NCI-H1105 treated with DMSO at 0.1 percent for 48 hours (cell line): ENCODE data around the gene OR5C1.

ENCODE experiments used
- DNase-seq: peaks from one replicate; lab custom pipeline; 2025; lab: John Stamatoyannopoulos, UW

The OR5C1 gene

GRCh38 chr9:122788831-122789230, at the start of gene OR5C1:
Gene OR5C1, plus strand, starts transcription at chr9:122788933. Its CDS starts 0 bp downstream, at chr9:122788933.
- no peak for DNase-seq

- no peak for DNase-seq
Observed at GRCh38 chr9:122742003-122742402, 46.7 kb upstream of the OR5C1 start, which contains the start of gene OR1L6. Gene OR1L6, plus strand, starts transcription at chr9:122742303. Its CDS starts 7,545 bp downstream, at chr9:122749848.

DNA sequence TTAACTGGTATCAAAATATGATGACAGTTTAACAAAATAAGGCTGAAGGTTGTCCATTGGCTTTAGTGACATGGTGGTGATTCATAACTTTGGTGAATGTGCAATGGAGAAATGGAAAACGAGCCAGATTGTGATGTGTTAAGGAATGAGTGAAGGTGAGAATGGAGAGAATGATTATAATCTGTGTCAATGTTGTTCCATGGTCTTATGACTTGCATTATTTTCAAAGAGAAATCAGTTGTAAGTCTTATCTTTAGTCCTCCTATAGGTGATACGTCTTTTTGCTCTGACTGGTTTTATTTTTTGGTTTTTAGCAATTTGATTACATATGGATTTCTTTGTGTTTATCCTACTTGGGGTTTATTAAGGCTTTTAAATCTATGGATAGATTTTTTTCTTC, 33.9 kb upstream of the OR5C1 start:
- DNase-seq: no peak

GRCh38 chr9:122767817-122768216, 20.9 kb upstream of the OR5C1 start:
- DNase-seq: no peak

DNA sequence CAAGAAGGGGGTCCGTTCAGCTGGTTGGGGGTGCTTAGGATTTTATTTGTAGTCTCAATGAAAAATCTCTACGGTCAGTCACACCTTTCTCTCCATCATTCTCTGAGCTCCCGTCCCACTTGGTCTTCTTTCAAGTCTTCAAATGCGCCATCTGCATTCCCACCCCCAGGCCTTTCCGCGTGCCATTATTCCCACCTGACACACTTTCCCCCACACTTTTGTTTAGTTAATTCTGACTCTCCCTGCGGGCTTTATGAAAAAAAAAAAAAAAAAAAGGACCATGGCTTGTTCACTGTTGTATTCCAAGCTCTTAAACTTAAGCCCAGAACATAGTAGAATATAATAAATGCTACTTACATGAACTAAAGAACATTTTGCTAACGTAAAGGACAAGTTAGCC, 11.7 kb upstream of the OR5C1 start:
- no peak for DNase-seq

- no peak for DNase-seq
Observed at GRCh38 chr9:122777935-122778627, 10.7 kb upstream of the OR5C1 start.

DNA sequence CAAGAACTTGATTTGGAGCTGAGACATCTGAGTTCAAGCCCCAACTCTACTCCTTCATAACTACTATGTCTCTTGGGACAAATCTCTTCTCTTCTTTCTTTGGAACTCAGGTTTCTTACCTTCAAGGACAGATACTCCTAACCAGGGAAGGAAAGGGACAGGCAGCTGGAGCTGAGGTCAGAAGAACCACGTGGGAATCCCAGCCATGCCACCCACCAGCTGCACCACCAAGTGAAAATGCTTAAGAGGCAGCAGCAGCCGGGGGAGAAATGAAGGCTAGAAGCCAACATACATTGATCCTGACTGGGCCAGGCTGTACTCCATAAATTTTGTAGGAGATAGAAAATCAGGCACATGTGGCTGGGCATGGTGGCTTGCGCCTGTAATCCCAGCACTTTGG, 9.6 kb upstream of the OR5C1 start:
- DNase-seq: no peak

- no peak for DNase-seq
Observed at GRCh38 chr9:122780026-122780425, 8.7 kb upstream of the OR5C1 start.

DNA sequence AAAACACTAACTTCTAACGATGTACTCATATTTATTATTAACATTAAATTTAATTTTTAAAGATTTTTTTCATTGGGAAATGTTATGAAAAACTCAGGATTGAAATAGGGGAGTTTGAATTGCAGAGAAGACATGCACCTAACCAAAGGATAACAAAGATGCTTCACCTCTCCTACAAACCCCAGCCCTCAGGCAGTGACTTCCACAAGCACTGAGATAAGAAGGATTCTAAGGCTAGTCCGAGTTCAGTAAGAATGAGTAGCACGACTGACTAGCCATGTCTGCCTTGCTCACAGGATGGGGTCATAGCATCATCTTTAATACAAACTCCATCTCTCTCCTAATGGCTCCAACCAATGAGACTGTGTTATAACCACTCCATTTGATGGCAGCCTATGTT, 7.1 kb upstream of the OR5C1 start:
- DNase-seq: no peak

DNA sequence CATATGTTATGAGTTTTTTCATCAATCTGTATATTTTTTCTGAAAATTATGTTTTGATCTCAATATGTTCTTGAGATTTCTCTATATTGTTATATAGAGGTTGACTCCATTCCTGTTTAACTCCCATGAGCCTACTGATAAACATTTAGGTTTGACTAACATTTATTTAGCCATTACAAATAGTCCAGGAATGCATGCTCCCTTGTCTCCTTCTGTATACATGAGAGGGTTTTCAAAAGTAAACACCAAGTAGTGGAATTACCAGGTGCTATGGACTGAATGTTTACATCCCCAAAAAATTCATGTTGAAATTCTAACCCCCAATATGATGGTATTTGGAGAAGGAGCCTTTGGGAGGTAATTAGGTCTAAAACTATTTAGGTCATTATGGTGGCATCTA, 3.5 kb upstream of the OR5C1 start:
- DNase-seq: no peak

GRCh38 chr9:122786338-122786737, 2.4 kb upstream of the OR5C1 start:
- no peak for DNase-seq

- DNase-seq: no peak
Observed at GRCh38 chr9:122789256-122790046, 718 bp downstream of the OR5C1 start.

DNA sequence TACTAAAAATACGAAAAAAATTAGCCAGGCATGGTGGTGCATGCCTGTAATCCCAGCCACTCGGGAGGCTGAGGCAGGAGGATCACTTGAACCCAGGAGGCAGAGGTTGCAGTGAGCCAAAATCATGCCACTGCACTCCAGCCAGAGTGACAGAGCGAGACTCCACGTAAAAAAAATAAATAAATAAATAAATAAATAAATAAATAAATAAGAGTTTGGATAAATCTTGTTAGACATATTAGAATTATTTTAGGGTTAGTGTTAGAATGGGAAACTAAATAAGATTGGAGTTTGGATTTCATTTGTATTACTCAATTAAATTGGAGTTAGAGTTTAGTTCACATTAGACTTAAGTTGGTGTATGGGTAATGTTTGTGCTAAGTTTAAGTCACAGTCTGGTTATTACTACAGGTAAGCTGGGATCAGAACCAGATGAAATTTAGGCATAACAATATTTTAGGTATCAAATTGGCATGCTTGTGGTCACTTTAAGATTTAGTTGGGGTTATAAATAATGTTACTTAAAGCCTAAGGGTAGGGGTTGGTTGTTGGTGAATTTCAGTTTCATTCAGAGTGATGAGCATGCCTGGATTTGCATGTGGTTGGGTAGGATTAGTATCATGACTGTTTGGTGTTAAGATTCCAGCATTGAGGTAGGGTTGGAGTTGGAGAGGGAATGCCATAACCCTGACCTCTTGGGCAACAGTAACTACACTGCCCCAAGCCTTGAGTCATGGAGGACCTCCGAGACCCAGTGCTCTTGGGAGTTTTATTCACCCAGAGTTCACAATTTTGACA, 3.3 kb downstream of the OR5C1 start:
- DNase-seq: no peak

DNA sequence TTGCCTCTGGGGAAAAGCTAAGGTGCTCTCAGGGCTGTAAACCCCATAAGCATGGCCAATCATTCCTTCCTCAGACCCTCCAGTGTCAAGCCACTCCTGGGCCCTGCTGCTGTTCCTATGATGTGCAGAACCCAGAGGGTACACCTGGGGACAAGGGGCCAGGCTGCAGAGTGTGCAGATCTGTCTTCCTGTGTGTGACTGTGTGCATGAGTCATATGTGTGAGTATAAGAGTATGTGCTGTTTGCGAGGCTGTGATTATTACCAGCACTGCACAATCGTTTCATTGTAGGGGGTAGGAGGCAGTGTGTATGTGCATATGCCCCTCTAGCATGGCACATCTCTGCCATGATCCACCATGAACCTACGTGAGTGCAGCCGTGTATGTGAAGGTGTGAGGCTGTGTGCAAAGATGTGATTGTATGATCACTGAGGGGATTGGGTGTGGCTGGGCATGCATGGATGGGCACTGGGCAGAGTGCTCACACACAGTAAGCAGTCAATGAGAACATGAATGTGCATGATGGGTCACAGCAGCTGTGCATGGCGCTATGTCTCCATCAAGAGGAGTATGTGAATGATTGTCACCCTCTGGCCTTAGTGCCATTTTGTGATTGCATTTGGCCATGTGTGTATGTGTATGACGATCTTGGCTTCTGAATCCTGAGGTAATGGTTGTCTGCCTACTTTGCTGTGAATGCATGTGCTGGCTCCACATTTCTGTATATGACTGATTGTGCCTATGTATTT, 8.8 kb downstream of the OR5C1 start:
- no peak for DNase-seq

DNA sequence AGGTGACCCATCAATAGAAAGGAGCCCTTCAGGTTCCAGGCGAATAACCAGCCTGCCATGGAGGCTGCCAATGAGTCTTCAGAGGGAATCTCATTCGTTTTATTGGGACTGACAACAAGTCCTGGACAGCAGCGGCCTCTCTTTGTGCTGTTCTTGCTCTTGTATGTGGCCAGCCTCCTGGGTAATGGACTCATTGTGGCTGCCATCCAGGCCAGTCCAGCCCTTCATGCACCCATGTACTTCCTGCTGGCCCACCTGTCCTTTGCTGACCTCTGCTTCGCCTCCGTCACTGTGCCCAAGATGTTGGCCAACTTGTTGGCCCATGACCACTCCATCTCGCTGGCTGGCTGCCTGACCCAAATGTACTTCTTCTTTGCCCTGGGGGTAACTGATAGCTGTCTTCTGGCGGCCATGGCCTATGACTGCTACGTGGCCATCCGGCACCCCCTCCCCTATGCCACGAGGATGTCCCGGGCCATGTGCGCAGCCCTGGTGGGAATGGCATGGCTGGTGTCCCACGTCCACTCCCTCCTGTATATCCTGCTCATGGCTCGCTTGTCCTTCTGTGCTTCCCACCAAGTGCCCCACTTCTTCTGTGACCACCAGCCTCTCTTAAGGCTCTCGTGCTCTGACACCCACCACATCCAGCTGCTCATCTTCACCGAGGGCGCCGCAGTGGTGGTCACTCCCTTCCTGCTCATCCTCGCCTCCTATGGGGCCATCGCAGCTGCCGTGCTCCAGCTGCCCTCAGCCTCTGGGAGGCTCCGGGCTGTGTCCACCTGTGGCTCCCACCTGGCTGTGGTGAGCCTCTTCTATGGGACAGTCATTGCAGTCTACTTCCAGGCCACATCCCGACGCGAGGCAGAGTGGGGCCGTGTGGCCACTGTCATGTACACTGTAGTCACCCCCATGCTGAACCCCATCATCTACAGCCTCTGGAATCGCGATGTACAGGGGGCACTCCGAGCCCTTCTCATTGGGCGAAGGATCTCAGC, 11.6 kb downstream of the OR5C1 start, which contains the start of gene OR1K1:
Gene OR1K1 (plus strand): TSS at position 58 of the 995 bp plus-strand sequence. CDS start 0 bp downstream, at position 58.
- DNase-seq: no peak

- DNase-seq: no peak
Observed at GRCh38 chr9:122806661-122807060, 17.9 kb downstream of the OR5C1 start.

DNA sequence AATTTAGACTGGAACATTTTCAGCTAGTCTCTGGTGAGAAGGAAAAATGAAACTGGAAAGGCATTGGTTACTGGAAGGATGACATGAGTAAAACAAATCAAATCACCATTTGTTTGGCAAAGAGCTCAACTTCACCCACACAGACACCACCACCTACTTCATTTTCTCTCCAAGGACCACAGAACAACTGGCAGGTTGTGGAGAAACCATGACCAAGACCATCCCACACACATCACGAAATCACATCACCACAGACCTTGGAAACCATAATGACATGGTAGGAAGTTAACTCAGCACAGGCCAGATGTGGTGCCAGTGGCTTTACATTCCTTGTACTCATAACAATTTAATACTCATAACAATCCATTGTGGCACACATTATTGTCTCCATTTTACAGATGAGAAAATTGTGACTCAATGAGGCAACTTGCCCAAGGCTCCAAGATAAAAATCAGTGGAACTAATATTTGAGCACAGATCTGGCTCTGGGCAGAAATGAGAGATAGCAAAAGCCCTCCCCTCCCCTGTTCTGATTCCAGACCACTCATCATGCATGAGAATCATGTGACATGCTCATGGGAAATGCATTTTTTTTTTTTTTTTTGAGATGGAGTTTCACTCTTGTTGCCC, 18.7 kb downstream of the OR5C1 start:
- DNase-seq: no peak

DNA sequence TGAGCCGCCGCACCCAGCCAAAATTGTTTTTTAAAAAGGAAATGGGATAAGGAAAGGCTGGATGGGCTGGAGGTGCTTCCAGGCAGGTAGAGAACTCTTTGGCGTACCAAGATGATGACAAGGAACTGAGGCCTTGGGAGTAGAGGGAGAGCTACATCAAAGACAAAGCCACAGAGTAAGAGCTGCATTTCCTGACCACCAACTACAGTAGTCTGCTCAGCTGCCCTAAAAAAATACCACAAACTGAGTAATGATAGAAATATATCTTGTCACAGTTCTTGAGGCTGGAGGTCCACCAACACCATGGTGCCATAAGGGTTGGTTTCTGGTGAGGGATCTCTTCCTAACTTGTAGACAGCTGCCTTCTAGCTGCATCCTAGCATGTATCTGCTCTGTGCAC, 19.4 kb downstream of the OR5C1 start:
- DNase-seq: no peak

- peak; percentile 63 for DNase-seq
Observed at GRCh38 chr9:122809261-122809660, 20.5 kb downstream of the OR5C1 start.
